Common myeloid progenitor, CD34-positive (primary cell): ENCODE data around the gene PDGFB.

Experiments used
- CTCF ChIA-PET: fragments of 350-600 bp; sonication (Branson Sonifier 250); formaldehyde crosslinking; loops from one replicate; lab custom pipeline; 2021; ENCODE audit warnings: antibody characterized with exemption; lab: Charles Lee
- POLR2A ChIA-PET: fragments of 350-600 bp; sonication (Branson Sonifier 250); formaldehyde crosslinking; loops from one replicate; lab custom pipeline; 2021; ENCODE audit warnings: antibody characterized with exemption; lab: Charles Lee
- DNase-seq, 3 donors: peaks; one replicate each; pipeline versions ENCODE4 v3.0.0 to v3.0.0-alpha.2; 2013
- H3K27ac ChIP-seq, 2 experiments: 1 replicate in 1 of 2; 2 replicates in 1 of 2; pipeline ENCODE4 v1.7.0; 2013; ENCODE audit warnings: inconsistent platforms in 2 of 2, low read length in 2 of 2, mild to moderate bottlenecking in 2 of 2, low read depth in 1 of 2, moderate library complexity in 1 of 2; ENCODE audit not compliant: severe bottlenecking in 2 of 2, insufficient read depth in 1 of 2, poor library complexity in 1 of 2
- H3K27me3 ChIP-seq, 5 experiments: replicated peaks in 2 of 5; 1 replicate in 3 of 5; 2 replicates in 2 of 5; pipeline versions ENCODE4 v1.6.1 to v1.7.0; 2013; ENCODE audit warnings: low read length in 4 of 5, mild to moderate bottlenecking in 2 of 5, moderate library complexity in 2 of 5, inconsistent platforms in 1 of 5; ENCODE audit not compliant: insufficient read depth in 5 of 5, control insufficient read depth in 4 of 5
- H3K36me3 ChIP-seq, 4 experiments: 1 replicate in 2 of 4; 2 replicates in 2 of 4; pipeline versions ENCODE4 v1.6.1 to v1.7.0; 2013; ENCODE audit warnings: low read length in 3 of 4, control low read depth in 1 of 4, mild to moderate bottlenecking in 1 of 4; ENCODE audit not compliant: control insufficient read depth in 4 of 4, insufficient read depth in 4 of 4
- H3K4me1 ChIP-seq, 4 experiments: 1 replicate in 3 of 4; 2 replicates in 1 of 4; pipeline versions ENCODE4 v1.6.1 to v1.7.1; 2013; ENCODE audit warnings: low read length in 3 of 4, mild to moderate bottlenecking in 3 of 4, control low read depth in 1 of 4, inconsistent platforms in 1 of 4, moderate library complexity in 1 of 4; ENCODE audit not compliant: control insufficient read depth in 4 of 4, insufficient read depth in 4 of 4; ENCODE audit errors: control extremely low read depth in 1 of 4
- H3K4me3 ChIP-seq, 7 experiments: 1 replicate in 4 of 7; 2 replicates in 3 of 7; pipeline versions ENCODE4 v1.5.1 to v1.7.0; 2013; ENCODE audit warnings: mild to moderate bottlenecking in 7 of 7, low read length in 6 of 7, moderate library complexity in 6 of 7, inconsistent platforms in 2 of 7, low read depth in 2 of 7, control low read depth in 1 of 7; ENCODE audit not compliant: insufficient read depth in 4 of 7, control insufficient read depth in 1 of 7; ENCODE audit errors: extremely low read depth in 1 of 7
- H3K9me3 ChIP-seq, 5 experiments: 1 replicate in 4 of 5; 2 replicates in 1 of 5; pipeline versions ENCODE4 v1.6.1 to v1.7.1; 2013; ENCODE audit warnings: low read length in 4 of 5, mild to moderate bottlenecking in 2 of 5, inconsistent platforms in 1 of 5, low read depth in 1 of 5, moderate library complexity in 1 of 5; ENCODE audit not compliant: control insufficient read depth in 4 of 5, insufficient read depth in 2 of 5; ENCODE audit errors: control extremely low read depth in 1 of 5
- WGBS: methylation state at CpG from one replicate; pipeline ENCODE4 v1.1.5; 2013; ENCODE audit not compliant: insufficient coverage; 5-methylcytosine and 5-hydroxymethylcytosine counted together

The PDGFB gene

DNA sequence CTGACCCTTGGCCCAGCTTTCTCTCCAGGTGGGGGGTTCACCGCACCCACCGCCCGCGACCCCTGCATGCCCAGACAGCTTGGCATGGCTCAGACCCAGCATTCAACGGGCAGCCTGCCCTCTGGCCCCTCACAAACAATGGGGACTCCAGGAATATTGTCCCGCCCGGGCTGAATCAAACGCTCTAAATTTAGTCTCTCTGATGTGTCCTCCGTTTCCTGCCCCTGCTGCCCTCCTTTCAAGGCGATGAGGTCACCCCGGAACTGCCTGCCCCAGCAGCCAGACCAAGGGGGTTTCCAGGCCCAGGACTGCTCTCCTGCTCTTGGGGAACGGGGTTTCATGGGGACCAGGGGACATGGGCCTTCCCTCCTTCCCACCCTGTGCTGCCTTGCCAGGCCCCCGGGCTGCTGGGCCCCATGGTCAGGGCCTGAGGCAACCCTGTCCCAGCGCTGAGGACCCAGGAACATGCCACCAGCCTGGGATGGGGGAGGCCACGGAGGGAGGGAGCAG is 10.1 kb upstream of the PDGFB start:
- Histone ChIP-seq H3K4me3 (no peak overlapping the region), H3K9me3 (no peaks in the 10 kb centered on the region), H3K27me3 (peaks cover 0 to 83% (median 47%) of the 10 kb centered on the region in 5 experiments), H3K36me3 (no peaks in the 10 kb centered on the region), H3K4me1 (peaks cover 0 to 16% (median 14%) of the 10 kb centered on the region in 4 experiments), H3K27ac (no peak overlapping the region)
- ChIA-PET CTCF (interaction anchor here (1.1 to 2.1 kb wide), 3 partner anchors 16 to 50 kb away, joined by 3 to 8 read pairs (median 3); no protein-coding TSS in a partner anchor), POLR2A (interaction anchor here (1.4 kb wide), 1 partner anchor 48 kb away, joined by 3 read pairs; no protein-coding TSS in a partner anchor)
- no peak for DNase-seq
- WGBS = 33% methylated on average over 14 of the region's 15 CpGs

DNA sequence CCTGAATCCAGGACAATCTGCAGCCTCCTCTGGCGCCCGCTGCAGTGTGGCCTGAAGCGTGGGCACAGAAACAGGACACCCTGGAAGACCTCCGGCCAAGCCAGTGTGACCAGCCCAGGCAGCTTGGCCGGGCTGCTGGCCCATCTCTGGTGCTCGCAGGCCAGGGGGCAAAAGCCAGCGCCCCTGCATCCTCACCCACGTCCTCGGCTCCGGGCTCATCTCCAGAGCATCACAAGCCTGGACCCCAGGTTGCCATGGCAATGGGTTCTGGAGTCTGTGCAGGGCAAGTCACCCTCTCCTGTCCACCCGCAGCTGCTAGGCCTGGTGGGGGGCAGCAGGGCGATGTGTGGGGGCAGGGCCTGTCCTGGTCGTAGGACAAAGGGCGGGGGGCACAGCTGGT is 9.3 kb upstream of the PDGFB start:
- no peaks in the 10 kb centered on the region for H3K36me3 ChIP-seq
- CTCF ChIA-PET = interaction anchor here (1.1 to 2.1 kb wide), 3 partner anchors 15 to 49 kb away, joined by 3 to 8 read pairs (median 3); no protein-coding TSS in a partner anchor

DNA sequence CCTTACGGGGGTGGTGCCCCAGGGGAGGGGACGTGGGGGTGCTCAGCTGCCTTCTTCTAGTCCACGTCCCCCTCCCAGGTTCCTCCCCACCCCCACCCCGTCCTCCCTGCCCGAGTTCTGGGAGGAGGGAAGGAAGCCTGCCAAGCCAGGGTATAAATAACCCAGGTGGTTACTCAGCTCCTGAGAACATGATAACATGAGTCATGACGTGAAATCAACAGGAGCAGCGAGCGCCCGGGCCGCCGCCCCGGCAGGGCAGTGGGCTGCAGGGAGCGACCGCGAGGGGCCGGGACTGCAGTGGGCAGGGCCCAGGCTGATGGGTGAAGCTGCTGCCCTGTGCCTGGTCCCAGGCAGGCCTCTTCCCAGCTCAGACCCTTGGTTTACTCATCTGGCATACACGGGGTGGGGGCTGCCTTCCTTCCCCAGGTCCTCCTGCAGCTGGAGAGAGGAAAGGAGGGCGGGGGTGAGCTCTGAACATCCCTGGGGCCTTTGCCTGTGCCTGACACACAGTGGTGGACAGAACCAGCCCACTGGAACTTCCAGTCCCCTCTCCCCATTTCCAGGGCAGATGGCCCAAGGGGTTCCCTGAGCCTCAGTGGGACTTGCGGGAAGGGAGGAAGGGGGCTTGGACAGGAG is 8.8 kb upstream of the PDGFB start:
- CTCF ChIA-PET = interaction anchor here (0.8 to 2.1 kb wide), 4 partner anchors 14 to 48 kb away, joined by 3 to 8 read pairs (median 4); no protein-coding TSS in a partner anchor
- 7% methylated on average over 13 of the region's 19 CpGs for WGBS
- POLR2A ChIA-PET = interaction anchor here (1.0 kb wide), 1 partner anchor 9 kb away, joined by 4 read pairs; the partner anchor contains the start of gene PDGFB
- Histone ChIP-seq H3K4me3 (peak overlapping the region in 1 of 7 experiments; percentile 32), H3K4me1 (peaks cover 0 to 18% (median 14%) of the 10 kb centered on the region in 4 experiments), H3K27ac (no peak overlapping the region), H3K9me3 (no peaks in the 10 kb centered on the region), H3K27me3 (peaks cover 0 to 94% (median 43%) of the 10 kb centered on the region in 5 experiments), H3K36me3 (no peaks in the 10 kb centered on the region)
- DNase-seq = peak; percentile 40 to 57 (median 55)

More for the DNA sequence above, 9.3 kb upstream of the PDGFB start:
- WGBS = 86% methylated on average over 11 of the region's 14 CpGs
- H3K27ac ChIP-seq = no peak overlapping the region
- DNase-seq = no peak
- peaks cover 0 to 88% (median 43%) of the 10 kb centered on the region in 5 experiments for H3K27me3 ChIP-seq
- no peak overlapping the region for H3K4me3 ChIP-seq
- peaks cover 0 to 16% (median 14%) of the 10 kb centered on the region in 4 experiments for H3K4me1 ChIP-seq
- H3K9me3 ChIP-seq = no peaks in the 10 kb centered on the region
- POLR2A ChIA-PET = no interaction called here

DNA sequence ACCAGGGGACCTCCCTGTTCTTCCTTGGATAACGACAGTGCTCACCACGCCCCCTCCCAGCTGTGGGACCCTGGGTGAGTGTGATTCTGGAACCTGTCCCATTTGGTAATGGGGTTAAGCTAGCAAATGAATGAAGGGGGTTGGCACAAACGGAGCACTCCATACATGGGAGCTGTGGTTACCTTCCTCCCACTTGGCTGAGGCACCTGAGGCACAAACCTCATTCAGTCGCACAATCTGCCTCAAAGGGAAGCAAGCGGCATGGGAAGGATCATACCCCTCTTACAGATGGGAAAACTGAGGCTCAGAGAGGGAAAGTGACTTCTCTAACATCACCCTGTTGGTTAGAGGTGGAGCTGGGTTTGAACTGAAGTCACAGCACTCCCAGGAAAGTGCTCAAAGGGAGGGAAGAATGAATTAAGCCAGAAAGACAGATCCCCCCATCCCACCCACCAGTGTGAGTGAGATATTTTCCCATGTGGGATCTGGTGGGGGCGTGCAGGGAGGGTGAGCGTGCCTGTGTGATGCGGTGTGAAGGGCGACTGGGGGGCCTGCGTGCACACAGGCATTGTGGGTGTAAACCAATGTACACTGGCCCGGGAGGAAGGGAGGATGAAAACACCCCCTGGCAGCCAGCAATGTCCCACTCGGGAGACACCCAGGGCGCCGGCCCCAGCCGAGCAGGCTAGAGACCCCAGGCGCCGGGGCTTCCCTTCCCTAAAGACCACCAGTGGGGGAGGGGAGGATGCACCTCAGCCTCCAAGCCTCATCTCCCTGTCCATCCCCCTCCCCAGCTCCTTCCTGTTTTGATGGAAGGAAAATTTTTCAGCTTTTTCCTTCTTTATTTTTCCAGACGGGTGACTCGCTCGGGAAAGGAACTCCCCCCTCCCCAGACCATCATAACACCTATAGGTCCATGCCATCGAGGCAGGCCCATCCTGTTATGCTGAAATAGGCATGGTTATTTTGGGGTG is 8.0 kb upstream of the PDGFB start:
- H3K9me3 ChIP-seq = no peaks in the 10 kb centered on the region
- no peak overlapping the region for H3K27ac ChIP-seq
- POLR2A ChIA-PET = interaction anchor here (1.0 kb wide), 1 partner anchor 8 kb away, joined by 4 read pairs; the partner anchor contains the start of gene PDGFB
- DNase-seq = no peak
- H3K4me3 ChIP-seq = no peak overlapping the region
- WGBS = 23% methylated on average over 14 of the region's 21 CpGs
- peaks cover 0 to 18% (median 14%) of the 10 kb centered on the region in 4 experiments for H3K4me1 ChIP-seq
- H3K36me3 ChIP-seq = no peaks in the 10 kb centered on the region
- H3K27me3 ChIP-seq = peaks cover 0 to 99% (median 45%) of the 10 kb centered on the region in 5 experiments
- CTCF ChIA-PET = interaction anchor here (0.8 to 2.1 kb wide), 4 partner anchors 13 to 48 kb away, joined by 3 to 8 read pairs (median 4); no protein-coding TSS in a partner anchor

DNA sequence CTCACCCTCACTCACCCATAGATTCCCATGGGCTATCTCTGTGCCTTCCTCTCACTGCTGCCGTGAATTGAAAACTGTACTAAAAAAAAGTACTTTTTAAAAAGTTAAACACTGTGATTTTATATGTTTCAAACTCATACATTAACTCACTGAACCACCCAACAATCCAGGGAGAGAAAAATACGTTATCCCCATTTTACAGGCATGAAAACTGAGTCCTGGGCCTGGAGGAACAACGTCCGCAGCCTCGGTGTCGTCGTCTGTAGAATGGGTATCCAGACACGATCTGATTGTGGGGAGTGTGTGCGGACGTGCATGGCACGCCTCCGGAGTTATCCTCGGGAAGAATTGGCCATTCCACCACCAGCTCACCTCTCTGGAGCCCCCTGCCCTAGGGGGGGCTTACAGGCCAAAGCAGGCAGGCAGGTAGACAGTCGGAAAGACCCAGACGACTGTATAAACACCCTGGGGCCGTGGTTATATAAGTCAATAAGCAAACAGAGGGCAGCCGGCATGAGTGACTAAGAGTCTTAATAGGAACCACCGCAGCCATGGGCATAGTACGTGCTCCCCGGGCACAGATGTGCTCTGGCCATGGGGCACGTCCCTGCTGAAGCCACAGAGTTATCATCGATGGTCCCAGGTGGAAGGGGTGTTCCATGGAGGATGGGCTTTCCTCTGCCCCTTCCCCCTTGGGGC is 7.1 kb upstream of the PDGFB start:
- H3K4me1 ChIP-seq = peaks cover 0 to 18% (median 14%) of the 10 kb centered on the region in 4 experiments
- no peak overlapping the region for H3K27ac ChIP-seq
- H3K4me3 ChIP-seq = no peak overlapping the region
- 72% methylated on average over 16 of the region's 22 CpGs for WGBS
- ChIA-PET POLR2A (no interaction called here), CTCF (interaction anchor here (0.6 to 0.9 kb wide), 2 partner anchors 38 to 223 kb away, joined by 3 read pairs; no protein-coding TSS in a partner anchor)
- H3K36me3 ChIP-seq = no peaks in the 10 kb centered on the region
- no peaks in the 10 kb centered on the region for H3K9me3 ChIP-seq
- no peak for DNase-seq
- H3K27me3 ChIP-seq = peaks cover 0 to 98% (median 50%) of the 10 kb centered on the region in 5 experiments

DNA sequence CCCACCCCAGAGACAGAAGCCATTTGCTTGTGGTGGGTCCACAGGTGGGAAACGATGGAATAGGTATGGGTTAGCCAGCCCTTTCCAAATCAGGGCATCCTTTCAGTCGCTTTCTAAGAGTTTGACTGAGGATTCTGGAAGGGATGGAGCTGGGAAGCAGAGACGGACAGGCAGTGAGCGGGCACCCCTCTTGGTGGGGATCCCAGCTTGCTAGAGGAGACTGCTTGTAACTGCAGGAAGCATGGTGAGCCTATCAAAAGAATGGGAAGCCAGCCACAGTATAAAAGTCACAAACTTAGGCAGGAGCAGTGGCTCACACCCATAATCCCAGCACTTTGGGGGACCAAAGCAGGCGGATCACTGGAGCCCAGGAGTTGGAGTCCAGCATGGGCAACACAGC is 6.1 kb upstream of the PDGFB start:
- Histone ChIP-seq H3K9me3 (no peaks in the 10 kb centered on the region), H3K27ac (no peak overlapping the region), H3K4me3 (no peak overlapping the region), H3K4me1 (peaks cover 0 to 18% (median 14%) of the 10 kb centered on the region in 4 experiments), H3K36me3 (no peaks in the 10 kb centered on the region), H3K27me3 (peaks cover 0 to 98% (median 54%) of the 10 kb centered on the region in 5 experiments)
- ChIA-PET CTCF (interaction anchor here (0.9 to 1.1 kb wide), 4 partner anchors 8 to 36 kb away, joined by 3 read pairs; no protein-coding TSS in a partner anchor), POLR2A (no interaction called here)
- WGBS = 92% methylated on average over 4 of the region's 5 CpGs
- DNase-seq = no peak
